Mesothelial cell of epicardium (in vitro differentiated cells): ENCODE measurements around the gene PRR3. TPM values are rescaled to one million over a fixed set of nuclear protein-coding genes. Genes with fewer than 3 reads are reported as not detected.
"Not testable (repeated sequence)": the region's sequence is repeated elsewhere in the genome, so short reads cannot be mapped to it uniquely, and the experiment has no call there.

ENCODE experiments used
- DNase-seq, 2 experiments: peaks; one replicate each; pipeline ENCODE4 v3.0.0; 2021; ENCODE audit warnings: low spot score in 2 of 2; ENCODE audit not compliant: unreplicated experiment in 2 of 2
- H3K27ac Mint-ChIP-seq: 2 replicates; pipeline ENCODE4 v1.8.0; 2021; ENCODE audit warnings: mixed read lengths
- H3K27me3 Mint-ChIP-seq: 2 replicates; pipeline ENCODE4 v1.8.0; 2021; ENCODE audit warnings: low read depth, mixed read lengths
- H3K36me3 Mint-ChIP-seq: 2 replicates; pipeline ENCODE4 v1.8.0; 2021; ENCODE audit warnings: mixed read lengths
- H3K4me1 Mint-ChIP-seq: 2 replicates; pipeline ENCODE4 v1.8.0; 2021; ENCODE audit warnings: mixed read lengths
- H3K4me3 Mint-ChIP-seq: 2 replicates; pipeline ENCODE4 v1.8.0; 2021; ENCODE audit warnings: mild to moderate bottlenecking, moderate library complexity, mixed read lengths
- H3K9me3 Mint-ChIP-seq: 2 replicates; pipeline ENCODE4 v1.8.0; 2021; ENCODE audit warnings: mixed read lengths
- CTCF ChIP-seq: fragments of 200-600 bp; sonication (generic); IDR thresholded peaks from one replicate; pipeline ENCODE4 v1.5.0; 2021; ENCODE audit warnings: antibody characterized with exemption; ENCODE audit not compliant: unreplicated experiment
- total RNA-seq: library from RNA; stranded (reverse); gene quantifications from 3 replicates; pipeline ENCODE4 v1.2.1, GENCODE V29; 2021

Gene PRR3
- total RNA-seq, 1 donor from 2014 or later, result 25.5 TPM

GRCh38 chr6:30592287-30592686 lies 35.2 kb downstream of the PRR3 start:
- Mint-ChIP-seq H3K4me3 (no peak overlapping the region), H3K27ac (peak overlapping the region; percentile 81), H3K36me3 (peaks cover 33% of the 10 kb centered on the region), H3K9me3 (no peaks in the 10 kb centered on the region), H3K27me3 (no peaks in the 10 kb centered on the region), H3K4me1 (peaks cover 26% of the 10 kb centered on the region)
- DNase-seq, result no peak
- TF ChIP-seq CTCF, result no peak

- H3K4me3 Mint-ChIP-seq, H3K9me3 Mint-ChIP-seq, H3K27me3 Mint-ChIP-seq, H3K4me1 Mint-ChIP-seq: not testable (repeated sequence)
- TF ChIP-seq CTCF, result peak; percentile 81
- peak overlapping the region; percentile 86 for H3K27ac Mint-ChIP-seq
- peak; percentile 42 to 81 for DNase-seq
- peaks cover 22% of the 10 kb centered on the region for H3K36me3 Mint-ChIP-seq
Measured at GRCh38 chr6:30597315-30598144, 40.4 kb downstream of the PRR3 start.

- H3K4me3 Mint-ChIP-seq, result no peak overlapping the region
- peaks cover 7% of the 10 kb centered on the region for H3K4me1 Mint-ChIP-seq
- H3K27ac Mint-ChIP-seq, result peak overlapping the region; percentile 76
- H3K9me3 Mint-ChIP-seq, result no peaks in the 10 kb centered on the region
- peaks cover 32% of the 10 kb centered on the region for H3K36me3 Mint-ChIP-seq
- no peak for TF ChIP-seq CTCF
- DNase-seq, result no peak
- no peaks in the 10 kb centered on the region for H3K27me3 Mint-ChIP-seq
Measured at GRCh38 chr6:30598912-30599624, 42.0 kb downstream of the PRR3 start.

- peak overlapping the region; percentile 76 for H3K27ac Mint-ChIP-seq
- no peaks in the 10 kb centered on the region for H3K9me3 Mint-ChIP-seq
- TF ChIP-seq CTCF, result no peak
- peaks cover 7% of the 10 kb centered on the region for H3K4me1 Mint-ChIP-seq
- no peak overlapping the region for H3K4me3 Mint-ChIP-seq
- H3K36me3 Mint-ChIP-seq, result peaks cover 37% of the 10 kb centered on the region
- H3K27me3 Mint-ChIP-seq, result no peaks in the 10 kb centered on the region
- DNase-seq, result no peak
Measured at GRCh38 chr6:30599625-30600324, 42.7 kb downstream of the PRR3 start.

GRCh38 chr6:30600451-30600961 lies 43.4 kb downstream of the PRR3 start:
- Mint-ChIP-seq H3K27me3 (no peaks in the 10 kb centered on the region), H3K4me3 (no peak overlapping the region), H3K4me1 (peaks cover 7% of the 10 kb centered on the region), H3K36me3 (peaks cover 38% of the 10 kb centered on the region), H3K27ac (peak overlapping the region; percentile 84), H3K9me3 (no peaks in the 10 kb centered on the region)
- no peak for TF ChIP-seq CTCF
- no peak for DNase-seq
